Measurements from ENCODE around the gene CATSPERB.

DNA sequence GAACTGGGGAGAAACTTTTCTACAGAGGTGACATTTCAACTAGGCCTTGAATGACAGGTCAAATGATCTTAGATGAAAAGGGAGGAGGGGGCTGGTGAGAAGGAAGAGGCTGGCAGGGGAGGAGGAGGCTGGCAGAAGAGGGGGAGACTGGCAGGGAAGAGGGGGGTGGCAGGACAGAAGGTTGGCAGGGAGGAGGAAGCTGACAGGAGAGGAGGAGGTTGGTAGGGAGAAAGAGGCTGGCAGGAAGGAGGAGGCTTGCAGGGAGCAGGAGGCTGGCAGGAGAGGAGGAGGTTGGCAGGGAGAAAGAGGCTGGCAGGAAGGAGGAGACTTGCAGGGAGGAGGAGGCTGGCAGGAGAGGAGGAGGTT lies 158.4 kb downstream of the CATSPERB start:
- TF ChIP-seq, protein P1, sequence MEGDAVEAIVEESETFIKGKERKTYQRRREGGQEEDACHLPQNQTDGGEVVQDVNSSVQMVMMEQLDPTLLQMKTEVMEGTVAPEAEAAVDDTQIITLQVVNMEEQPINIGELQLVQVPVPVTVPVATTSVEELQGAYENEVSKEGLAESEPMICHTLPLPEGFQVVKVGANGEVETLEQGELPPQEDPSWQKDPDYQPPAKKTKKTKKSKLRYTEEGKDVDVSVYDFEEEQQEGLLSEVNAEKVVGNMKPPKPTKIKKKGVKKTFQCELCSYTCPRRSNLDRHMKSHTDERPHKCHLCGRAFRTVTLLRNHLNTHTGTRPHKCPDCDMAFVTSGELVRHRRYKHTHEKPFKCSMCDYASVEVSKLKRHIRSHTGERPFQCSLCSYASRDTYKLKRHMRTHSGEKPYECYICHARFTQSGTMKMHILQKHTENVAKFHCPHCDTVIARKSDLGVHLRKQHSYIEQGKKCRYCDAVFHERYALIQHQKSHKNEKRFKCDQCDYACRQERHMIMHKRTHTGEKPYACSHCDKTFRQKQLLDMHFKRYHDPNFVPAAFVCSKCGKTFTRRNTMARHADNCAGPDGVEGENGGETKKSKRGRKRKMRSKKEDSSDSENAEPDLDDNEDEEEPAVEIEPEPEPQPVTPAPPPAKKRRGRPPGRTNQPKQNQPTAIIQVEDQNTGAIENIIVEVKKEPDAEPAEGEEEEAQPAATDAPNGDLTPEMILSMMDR (IDR thresholded peaks at IDR 0.05), result no peak
- TF ChIP-seq POLR2A (IDR thresholded peaks at IDR 0.05) (no peak), EP300 (IDR thresholded peaks at IDR 0.05) (no peak)

Measured in tibial nerve (tissue), 4 donors.